GM12878 (cell line): ENCODE results near the gene PREP. TPM values are rescaled to one million over a fixed set of nuclear protein-coding genes. Genes with fewer than 3 reads are reported as not detected.
"Not testable (repeated sequence)": the region's sequence is repeated elsewhere in the genome, so short reads cannot be mapped to it uniquely, and the experiment has no call there.

Experiments
- ATAC-seq: fragments of 200-7000 bp; cut with Tn5 transposase; 3 replicates; pipeline ENCODE4 v1.9.1; 2020; ENCODE audit warnings: mild to moderate bottlenecking, moderate library complexity
- BruUV-seq: library from RNA; stranded (reverse); fragments of 400-500 nt; replicated peaks from 2 replicates; lab custom pipeline; 2021; lab: Mats Ljungman, UMichigan
- CTCF ChIA-PET: fragments of 300-600 bp; sonication (Branson Sonifier 250); formaldehyde crosslinking; extraction: SDS; loops from one replicate; lab custom pipeline; 2021; ENCODE audit warnings: inconsistent platforms; lab: Yijun Ruan, JAX
- POLR2A ChIA-PET: fragments of 350-600 bp; formaldehyde crosslinking; extraction: SDS; loops from one replicate; lab custom pipeline; 2021; ENCODE audit warnings: inconsistent platforms; lab: Charles Lee
- RAD21 ChIA-PET: fragments of 300-600 bp; sonication (Branson Sonifier 250); formaldehyde crosslinking; loops from one replicate; lab custom pipeline; 2023; ENCODE audit warnings: antibody characterized with exemption; ENCODE audit not compliant: unreplicated experiment; lab: Charles Lee
- SMC1A ChIA-PET: fragments of 300-600 bp; sonication (Branson Sonifier 250); formaldehyde crosslinking; loops from one replicate; lab custom pipeline; 2023; ENCODE audit not compliant: unreplicated experiment, uncharacterized antibody; lab: Charles Lee
- DNase-seq: peaks from one replicate; pipeline ENCODE4 v3.0.0-alpha.2; 2011; ENCODE audit warnings: low read depth, low spot score
- FAIRE-seq: peaks from 3 replicates; lab custom pipeline; 2011; peaks lifted over from hg19 to GRCh38; lab: Jason Lieb, UNC
- H2AFZ ChIP-seq: 2 replicates; pipeline ENCODE4 v1.6.0; 2011; ENCODE audit warnings: low read depth, low read length, control low read depth; ENCODE audit not compliant: control insufficient read depth
- H3K27ac ChIP-seq: 2 replicates; pipeline ENCODE4 v1.5.1; 2011; ENCODE audit warnings: control low read depth; ENCODE audit not compliant: control insufficient read depth, insufficient read depth
- H3K27me3 ChIP-seq, 2 experiments: replicated peaks in 1 of 2; 2 replicates each; pipeline versions ENCODE4 v1.6.0 to v1.6.1; 2011; ENCODE audit warnings: low read length in 1 of 2; ENCODE audit not compliant: control insufficient read depth in 2 of 2, insufficient read depth in 2 of 2
- H3K36me3 ChIP-seq, 2 experiments: 2 replicates each; pipeline ENCODE4 v1.5.1; 2011; ENCODE audit warnings: low read length in 1 of 2; ENCODE audit not compliant: control insufficient read depth in 2 of 2, insufficient read depth in 2 of 2
- H3K4me1 ChIP-seq: 2 replicates; pipeline ENCODE4 v1.6.1; 2011; ENCODE audit warnings: mild to moderate bottlenecking, low read length, moderate library complexity, mixed read lengths; ENCODE audit not compliant: control insufficient read depth, insufficient read depth
- H3K4me2 ChIP-seq: 2 replicates; pipeline ENCODE4 v1.6.0; 2011; ENCODE audit warnings: control low read depth; ENCODE audit not compliant: control insufficient read depth, insufficient read depth
- H3K4me3 ChIP-seq: fragments of 200-600 bp; sonication (generic); 2 replicates; pipeline ENCODE4 v1.5.1; 2016
- H3K79me2 ChIP-seq: 2 replicates; pipeline ENCODE4 v1.6.0; 2011; ENCODE audit warnings: low read length; ENCODE audit not compliant: control insufficient read depth, insufficient read depth
- H3K9ac ChIP-seq: 2 replicates; pipeline ENCODE4 v1.8.0; 2011; ENCODE audit warnings: low read length, control low read depth, mixed read lengths; ENCODE audit not compliant: control insufficient read depth, insufficient read depth
- H3K9me3 ChIP-seq: replicated peaks from 3 replicates; pipeline ENCODE4 v1.5.1; 2011; ENCODE audit warnings: mild to moderate bottlenecking, low read length; ENCODE audit not compliant: control insufficient read depth, insufficient read depth
- H4K20me1 ChIP-seq: 2 replicates; pipeline ENCODE4 v1.6.0; 2011; ENCODE audit not compliant: control insufficient read depth, insufficient read depth
- ATF7 ChIP-seq: fragments of 450-650 bp; IDR thresholded peaks from 2 replicates; pipeline ENCODE4 v1.6.1; 2016; ENCODE audit warnings: low read depth, mild to moderate bottlenecking
- NFYB ChIP-seq: IDR thresholded peaks from 2 replicates; pipeline ENCODE4 v1.6.1; 2011; ENCODE audit warnings: low read depth, mild to moderate bottlenecking, low read length, improper control_type of control experiment, moderate library complexity; ENCODE audit not compliant: insufficient read depth
- NR2F1 ChIP-seq: fragments of 450-650 bp; conservative IDR thresholded peaks from 2 replicates; pipeline ENCODE4 v1.6.1; 2017; ENCODE audit warnings: mild to moderate bottlenecking
- PAX8 ChIP-seq: fragments of 450-650 bp; IDR thresholded peaks from 2 replicates; pipeline ENCODE4 v1.6.1; 2017; ENCODE audit warnings: mild to moderate bottlenecking, moderate library complexity
- POU2F2 ChIP-seq: IDR thresholded peaks from 3 replicates; pipeline ENCODE4 v1.6.1; 2011; ENCODE audit warnings: low read depth, mild to moderate bottlenecking, low read length, borderline replicate concordance
- TARDBP ChIP-seq: IDR thresholded peaks from 2 replicates; pipeline ENCODE4 v1.6.1; 2016; ENCODE audit warnings: borderline replicate concordance
- USF1 ChIP-seq: IDR thresholded peaks from 2 replicates; pipeline ENCODE4 v1.6.1; 2011; ENCODE audit warnings: borderline replicate concordance, low read depth, mild to moderate bottlenecking, moderate library complexity, mixed read lengths, low read length; ENCODE audit not compliant: insufficient read depth; ENCODE audit errors: extremely low read length
- WGBS: methylation state at CpG from one replicate; pipeline ENCODE4 v1.1.6; 2016; ENCODE audit warnings: low lambda C conversion rate; ENCODE audit not compliant: insufficient replicate concordance, insufficient coverage; ENCODE audit errors: missing lambda C conversion rate; 5-methylcytosine and 5-hydroxymethylcytosine counted together
- in situ Hi-C: fragments of 300-500 bp; cut with MboI; formaldehyde crosslinking; loops from 9 replicates; pipeline ENCODE4 v1.14.3; 2018; ENCODE audit warnings: mixed read lengths
- intact Hi-C: fragments of 100-400 bp; cut with micrococcal nuclease; formaldehyde crosslinking; loops from one replicate; pipeline ENCODE4 v1.14.2; 2022; ENCODE audit not compliant: unreplicated experiment
- polyA plus RNA-seq, 11 experiments: library from polyadenylated mRNA; depleted of rRNA in 4 of 11; unstranded in 6 of 11; stranded (reverse) in 5 of 11; fragments of >200 nt; fragmentation: Nextera tagmentation in 4 of 11; fragmentation: Illumina TruSeq in 1 of 11; extraction: Ambion mirVana in 4 of 11; extraction: Trizol in 1 of 11; gene quantifications; 1 replicate in 1 of 11; 2 replicates in 10 of 11; pipeline versions ENCODE4 v1.2.1 to v1.2.3, GENCODE V29; 2011 to 2016; ENCODE audit warnings: inconsistent platforms in 2 of 11, missing spikeins in 2 of 11, low read depth in 1 of 11
- total RNA-seq, 4 experiments: library from RNA; depleted of rRNA in 3 of 4; stranded (reverse); fragments of >200 nt in 3 of 4; fragmentation: Illumina TruSeq in 1 of 4; extraction: Trizol in 1 of 4; gene quantifications; 2 replicates each; pipeline versions ENCODE4 v1.2.1 to v1.2.3, GENCODE V29; 2013 to 2021
- TF ChIP-seq, protein P1 (sequence below): fragments of 150-350 bp; IDR thresholded peaks from 2 replicates; pipeline ENCODE4 v1.6.1; 2016; ENCODE audit warnings: low read depth, low read length
- TF ChIP-seq, protein P2 (sequence below): fragments of 450-650 bp; IDR thresholded peaks from 2 replicates; pipeline ENCODE4 v1.6.1; 2018; ENCODE audit warnings: mild to moderate bottlenecking, low read depth, moderate library complexity; ENCODE audit not compliant: partially characterized antibody

PREP gene
- total and polyA plus RNA-seq, 10 of the 15 experiments (the other 5 are each of a cell fraction or from before 2014, with no cell fraction given), result 6.5 to 33.6 (median 18.1) TPM

GRCh38 chr6:105235155-105235554 is 167.7 kb downstream of the PREP start:
- no peaks in the 10 kb centered on the region for H3K36me3 ChIP-seq
- intact Hi-C loops (no loop called here), in situ Hi-C loops (no loop called here)
- no peak overlapping the region for H2AFZ ChIP-seq
- TF ChIP-seq, protein P1, sequence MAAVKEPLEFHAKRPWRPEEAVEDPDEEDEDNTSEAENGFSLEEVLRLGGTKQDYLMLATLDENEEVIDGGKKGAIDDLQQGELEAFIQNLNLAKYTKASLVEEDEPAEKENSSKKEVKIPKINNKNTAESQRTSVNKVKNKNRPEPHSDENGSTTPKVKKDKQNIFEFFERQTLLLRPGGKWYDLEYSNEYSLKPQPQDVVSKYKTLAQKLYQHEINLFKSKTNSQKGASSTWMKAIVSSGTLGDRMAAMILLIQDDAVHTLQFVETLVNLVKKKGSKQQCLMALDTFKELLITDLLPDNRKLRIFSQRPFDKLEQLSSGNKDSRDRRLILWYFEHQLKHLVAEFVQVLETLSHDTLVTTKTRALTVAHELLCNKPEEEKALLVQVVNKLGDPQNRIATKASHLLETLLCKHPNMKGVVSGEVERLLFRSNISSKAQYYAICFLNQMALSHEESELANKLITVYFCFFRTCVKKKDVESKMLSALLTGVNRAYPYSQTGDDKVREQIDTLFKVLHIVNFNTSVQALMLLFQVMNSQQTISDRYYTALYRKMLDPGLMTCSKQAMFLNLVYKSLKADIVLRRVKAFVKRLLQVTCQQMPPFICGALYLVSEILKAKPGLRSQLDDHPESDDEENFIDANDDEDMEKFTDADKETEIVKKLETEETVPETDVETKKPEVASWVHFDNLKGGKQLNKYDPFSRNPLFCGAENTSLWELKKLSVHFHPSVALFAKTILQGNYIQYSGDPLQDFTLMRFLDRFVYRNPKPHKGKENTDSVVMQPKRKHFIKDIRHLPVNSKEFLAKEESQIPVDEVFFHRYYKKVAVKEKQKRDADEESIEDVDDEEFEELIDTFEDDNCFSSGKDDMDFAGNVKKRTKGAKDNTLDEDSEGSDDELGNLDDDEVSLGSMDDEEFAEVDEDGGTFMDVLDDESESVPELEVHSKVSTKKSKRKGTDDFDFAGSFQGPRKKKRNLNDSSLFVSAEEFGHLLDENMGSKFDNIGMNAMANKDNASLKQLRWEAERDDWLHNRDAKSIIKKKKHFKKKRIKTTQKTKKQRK, result no peak
- TF ChIP-seq NFYB (no peak), NR2F1 (no peak), ATF7 (no peak), POU2F2 (no peak), TARDBP (no peak), PAX8 (no peak), USF1 (no peak)
- TF ChIP-seq, protein P2, sequence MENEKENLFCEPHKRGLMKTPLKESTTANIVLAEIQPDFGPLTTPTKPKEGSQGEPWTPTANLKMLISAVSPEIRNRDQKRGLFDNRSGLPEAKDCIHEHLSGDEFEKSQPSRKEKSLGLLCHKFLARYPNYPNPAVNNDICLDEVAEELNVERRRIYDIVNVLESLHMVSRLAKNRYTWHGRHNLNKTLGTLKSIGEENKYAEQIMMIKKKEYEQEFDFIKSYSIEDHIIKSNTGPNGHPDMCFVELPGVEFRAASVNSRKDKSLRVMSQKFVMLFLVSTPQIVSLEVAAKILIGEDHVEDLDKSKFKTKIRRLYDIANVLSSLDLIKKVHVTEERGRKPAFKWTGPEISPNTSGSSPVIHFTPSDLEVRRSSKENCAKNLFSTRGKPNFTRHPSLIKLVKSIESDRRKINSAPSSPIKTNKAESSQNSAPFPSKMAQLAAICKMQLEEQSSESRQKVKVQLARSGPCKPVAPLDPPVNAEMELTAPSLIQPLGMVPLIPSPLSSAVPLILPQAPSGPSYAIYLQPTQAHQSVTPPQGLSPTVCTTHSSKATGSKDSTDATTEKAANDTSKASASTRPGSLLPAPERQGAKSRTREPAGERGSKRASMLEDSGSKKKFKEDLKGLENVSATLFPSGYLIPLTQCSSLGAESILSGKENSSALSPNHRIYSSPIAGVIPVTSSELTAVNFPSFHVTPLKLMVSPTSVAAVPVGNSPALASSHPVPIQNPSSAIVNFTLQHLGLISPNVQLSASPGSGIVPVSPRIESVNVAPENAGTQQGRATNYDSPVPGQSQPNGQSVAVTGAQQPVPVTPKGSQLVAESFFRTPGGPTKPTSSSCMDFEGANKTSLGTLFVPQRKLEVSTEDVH, result no peak
- H3K4me3 ChIP-seq, result no peak overlapping the region
- no peaks in the 10 kb centered on the region for H3K79me2 ChIP-seq
- CTCF ChIA-PET, result no interaction called here
- no peak overlapping the region for H3K27ac ChIP-seq
- no peak overlapping the region for H3K4me2 ChIP-seq
- no peaks in the 10 kb centered on the region; the same call in 2 of the 3 replicates for H3K9me3 ChIP-seq
- no peak for ATAC-seq
- WGBS, result 34% methylated on average over 5 of the region's 5 CpGs
- H3K9ac ChIP-seq, result no peak overlapping the region
- SMC1A ChIA-PET, result interaction anchor here (1.0 kb wide), 1 partner anchor 34 kb away, joined by 3 read pairs; no protein-coding TSS in a partner anchor
- no TSS peak for BruUV-seq
- no peak for DNase-seq
- no peaks in the 10 kb centered on the region for H3K4me1 ChIP-seq
- no peak for FAIRE-seq
- POLR2A ChIA-PET, result no interaction called here
- RAD21 ChIA-PET, result no interaction called here
- H3K27me3 ChIP-seq, result no peaks in the 10 kb centered on the region
- no peaks in the 10 kb centered on the region for H4K20me1 ChIP-seq

- BruUV-seq, H3K27ac ChIP-seq, in situ Hi-C loops, ATAC-seq, H3K9ac ChIP-seq, H3K4me2 ChIP-seq, CTCF ChIA-PET, POLR2A ChIA-PET, H3K27me3 ChIP-seq, DNase-seq, H2AFZ ChIP-seq, SMC1A ChIA-PET, H3K36me3 ChIP-seq, H4K20me1 ChIP-seq, H3K4me3 ChIP-seq, H3K79me2 ChIP-seq, H3K4me1 ChIP-seq, RAD21 ChIA-PET, H3K9me3 ChIP-seq, intact Hi-C loops, FAIRE-seq: not testable (repeated sequence)
- WGBS, result 64% methylated on average over 4 of the region's 4 CpGs
These were observed 171.1 kb downstream of the PREP start for GRCh38 chr6:105231771-105232170.
